Stomach (tissue), 4 donors: ENCODE data around the gene LRIG1.

Experiments used
- EP300 ChIP-seq: sonication (generic); formaldehyde crosslinking; IDR thresholded peaks from one replicate; pipeline ENCODE4 v1.6.1; 2017; ENCODE audit warnings: antibody characterized with exemption
- POLR2A ChIP-seq, 4 donors: fragments of 450-650 bp; IDR thresholded peaks; one replicate each; pipeline ENCODE4 v1.6.1; 2016; ENCODE audit warnings: antibody characterized with exemption in 4 of 4, control low read depth in 2 of 4, mild to moderate bottlenecking in 1 of 4, moderate library complexity in 1 of 4
- POLR2AphosphoS5 ChIP-seq, 3 donors: sonication (generic); formaldehyde crosslinking; IDR thresholded peaks; one replicate each; pipeline ENCODE4 v1.6.1; 2016; ENCODE audit warnings: antibody characterized with exemption in 3 of 3

DNA sequence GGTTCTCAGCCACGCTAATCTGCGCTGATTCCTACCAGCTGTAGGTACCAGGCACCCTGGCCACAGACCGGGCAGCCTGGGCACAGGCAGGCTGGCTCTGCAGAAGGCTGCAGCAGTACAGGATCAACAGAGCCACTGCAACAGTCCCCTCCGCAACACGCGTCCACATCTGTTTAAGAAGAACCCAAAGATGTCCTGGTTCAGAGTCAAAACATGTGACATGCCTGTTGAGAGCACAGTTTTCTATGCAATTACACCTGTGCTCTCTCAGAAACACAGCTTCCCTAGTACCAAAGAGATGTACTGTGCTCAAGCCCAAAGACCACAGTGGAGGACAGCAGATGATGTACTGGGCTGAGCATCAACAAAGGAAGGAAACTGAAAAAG, 18.8 kb downstream of the LRIG1 start:
- TF ChIP-seq POLR2A (IDR thresholded peaks at IDR 0.05), result no peak
- TF ChIP-seq EP300, result no peak
- TF ChIP-seq POLR2AphosphoS5 (IDR thresholded peaks at IDR 0.05), result no peak
